DOHH2 (cell line): Measurements from ENCODE around the gene AGRN.

Source experiments
- H3F3A ChIP-seq: fragments of 200-600 bp; sonication (generic), shearing (Covaris generic); 2 replicates; pipeline ENCODE4 v1.6.0; 2016; ENCODE audit warnings: antibody characterized with exemption, mild to moderate bottlenecking; ENCODE audit not compliant: control insufficient read depth, insufficient read depth
- H3K27ac ChIP-seq: fragments of 200-600 bp; sonication (generic); 2 replicates; pipeline ENCODE4 v1.5.1; 2014; ENCODE audit warnings: low read depth, mild to moderate bottlenecking, low read length, moderate library complexity
- H3K27me3 ChIP-seq: fragments of 200-600 bp; sonication (generic); 2 replicates; pipeline ENCODE4 v1.6.1; 2014; ENCODE audit warnings: mild to moderate bottlenecking, low read length, mixed read lengths; ENCODE audit not compliant: control insufficient read depth
- H3K36me3 ChIP-seq: fragments of 200-600 bp; sonication (generic); 2 replicates; pipeline ENCODE4 v1.6.1; 2014; ENCODE audit warnings: mild to moderate bottlenecking, low read length, moderate library complexity, mixed read lengths; ENCODE audit not compliant: control insufficient read depth
- H3K4me1 ChIP-seq: fragments of 200-600 bp; sonication (generic); 2 replicates; pipeline ENCODE4 v1.6.1; 2014; ENCODE audit warnings: mild to moderate bottlenecking, low read length, mixed read lengths; ENCODE audit not compliant: control insufficient read depth
- H3K4me2 ChIP-seq: fragments of 200-600 bp; sonication (generic); 2 replicates; pipeline ENCODE4 v1.6.0; 2014; ENCODE audit warnings: mild to moderate bottlenecking, low read length, moderate library complexity
- H3K4me3 ChIP-seq: fragments of 200-600 bp; sonication (generic); 2 replicates; pipeline ENCODE4 v1.5.1; 2014; ENCODE audit warnings: mild to moderate bottlenecking, low read length, mixed read lengths
- H3K79me2 ChIP-seq: fragments of 200-600 bp; sonication (generic); 2 replicates; pipeline ENCODE4 v1.6.1; 2014; ENCODE audit warnings: mild to moderate bottlenecking, low read length, mixed read lengths; ENCODE audit not compliant: control insufficient read depth
- H3K9me2 ChIP-seq: fragments of 200-600 bp; sonication (generic); replicated peaks from 2 replicates; pipeline ENCODE4 v1.6.1; 2014; ENCODE audit warnings: mild to moderate bottlenecking, low read length, mixed read lengths; ENCODE audit not compliant: control insufficient read depth
- H3K9me3 ChIP-seq: fragments of 200-600 bp; sonication (generic); 2 replicates; pipeline ENCODE4 v1.6.1; 2014; ENCODE audit warnings: antibody characterized with exemption, low read length, mixed read lengths; ENCODE audit not compliant: control insufficient read depth, insufficient read depth
- H4K20me1 ChIP-seq: fragments of 200-600 bp; sonication (generic); 2 replicates; pipeline ENCODE4 v1.6.0; 2014; ENCODE audit warnings: low read depth, mild to moderate bottlenecking, antibody characterized with exemption, low read length, moderate library complexity; ENCODE audit not compliant: control insufficient read depth, insufficient read depth
- CTCF ChIP-seq: fragments of 200-600 bp; sonication (generic); IDR thresholded peaks from one replicate; pipeline ENCODE4 v1.5.1; 2014; ENCODE audit warnings: antibody characterized with exemption, mild to moderate bottlenecking, low read depth, low read length; ENCODE audit not compliant: poor library complexity, severe bottlenecking
- EZH2phosphoT487 ChIP-seq: fragments of 200-600 bp; sonication (generic); IDR thresholded peaks from 2 replicates; pipeline ENCODE4 v1.6.1; 2017; ENCODE audit warnings: borderline replicate concordance, mild to moderate bottlenecking, antibody characterized with exemption, low read length, moderate library complexity, mixed read lengths

Gene AGRN

GRCh38 chr1:1052003-1052840 lies 32.3 kb downstream of the AGRN start:
- no peak overlapping the region for H3K4me3 ChIP-seq
- H3F3A ChIP-seq, result no peaks in the 10 kb centered on the region
- no peaks in the 10 kb centered on the region for H3K79me2 ChIP-seq
- no peak overlapping the region for H3K4me2 ChIP-seq
- H3K4me1 ChIP-seq, result no peaks in the 10 kb centered on the region
- H3K27ac ChIP-seq, result no peak overlapping the region
- no peaks in the 10 kb centered on the region for H3K36me3 ChIP-seq
- H3K9me2 ChIP-seq, result no peaks in the 10 kb centered on the region
- no peak for TF ChIP-seq EZH2phosphoT487
- no peak for TF ChIP-seq CTCF
- H3K9me3 ChIP-seq, result no peaks in the 10 kb centered on the region
- H3K27me3 ChIP-seq, result no peaks in the 10 kb centered on the region
- no peaks in the 10 kb centered on the region for H4K20me1 ChIP-seq

DNA sequence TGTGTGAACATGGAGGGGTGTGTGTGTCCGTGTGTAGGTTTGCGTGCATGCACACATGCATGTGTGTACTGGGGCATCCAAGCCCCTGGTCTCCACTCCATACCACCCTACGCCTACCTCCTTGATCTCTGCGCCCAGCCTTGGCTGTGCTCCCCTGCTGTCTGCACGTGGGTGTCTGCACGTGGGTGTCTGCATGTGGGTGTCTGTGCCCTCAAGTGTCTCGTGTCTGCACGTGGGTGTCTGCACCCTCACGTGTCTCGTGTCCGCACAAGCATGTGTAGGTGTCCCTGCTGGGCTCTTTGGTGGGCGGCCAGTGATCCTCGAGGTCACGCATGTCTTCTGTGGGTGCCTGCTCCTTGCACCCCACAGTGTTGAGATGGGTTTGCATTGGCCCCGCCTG lies 33.1 kb downstream of the AGRN start:
- no peak overlapping the region for H3K27ac ChIP-seq
- no peaks in the 10 kb centered on the region for H4K20me1 ChIP-seq
- no peak overlapping the region for H3K4me2 ChIP-seq
- no peaks in the 10 kb centered on the region for H3K9me2 ChIP-seq
- H3K36me3 ChIP-seq, result no peaks in the 10 kb centered on the region
- H3K9me3 ChIP-seq, result no peaks in the 10 kb centered on the region
- no peak for TF ChIP-seq CTCF
- TF ChIP-seq EZH2phosphoT487, result no peak
- H3F3A ChIP-seq, result no peaks in the 10 kb centered on the region
- no peak overlapping the region for H3K4me3 ChIP-seq
- peaks cover 5% of the 10 kb centered on the region for H3K27me3 ChIP-seq
- H3K79me2 ChIP-seq, result no peaks in the 10 kb centered on the region
- no peaks in the 10 kb centered on the region; the same call in 1 of the 2 replicates for H3K4me1 ChIP-seq

DNA sequence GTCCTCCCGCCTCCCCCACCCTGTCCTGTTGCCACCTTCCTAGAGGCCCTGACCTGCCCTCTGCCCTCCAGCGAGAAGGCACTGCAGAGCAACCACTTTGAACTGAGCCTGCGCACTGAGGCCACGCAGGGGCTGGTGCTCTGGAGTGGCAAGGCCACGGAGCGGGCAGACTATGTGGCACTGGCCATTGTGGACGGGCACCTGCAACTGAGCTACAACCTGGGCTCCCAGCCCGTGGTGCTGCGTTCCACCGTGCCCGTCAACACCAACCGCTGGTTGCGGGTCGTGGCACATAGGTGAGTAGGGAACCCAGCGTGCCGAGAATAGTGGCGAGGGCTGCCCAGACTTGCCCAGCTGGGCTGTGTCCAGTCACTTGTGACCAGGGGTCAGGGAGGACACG lies 33.8 kb downstream of the AGRN start:
- no peak for TF ChIP-seq CTCF
- TF ChIP-seq EZH2phosphoT487, result no peak
- Histone ChIP-seq H3F3A (no peaks in the 10 kb centered on the region), H3K4me3 (no peak overlapping the region), H3K4me1 (peaks cover 6% of the 10 kb centered on the region), H3K9me3 (no peaks in the 10 kb centered on the region), H4K20me1 (no peaks in the 10 kb centered on the region), H3K4me2 (no peak overlapping the region), H3K79me2 (no peaks in the 10 kb centered on the region), H3K36me3 (no peaks in the 10 kb centered on the region), H3K27ac (no peak overlapping the region), H3K27me3 (peaks cover 12% of the 10 kb centered on the region), H3K9me2 (no peaks in the 10 kb centered on the region)
